OCI-LY7 (cell line): ENCODE results near the gene P3H3. TPM values are rescaled to one million over a fixed set of nuclear protein-coding genes. Genes with fewer than 3 reads are reported as not detected.

ENCODE experiments used
- BruUV-seq: library from RNA; stranded (reverse); fragments of 400-500 nt; replicated peaks from 2 replicates; lab custom pipeline; 2021; lab: Mats Ljungman, UMichigan
- CTCF ChIA-PET: fragments of 300-600 bp; sonication (Branson Sonifier 250); formaldehyde crosslinking; loops from one replicate; lab custom pipeline; 2022; ENCODE audit warnings: antibody characterized with exemption; ENCODE audit not compliant: unreplicated experiment; lab: Charles Lee
- POLR2A ChIA-PET: fragments of 300-600 bp; sonication (Branson Sonifier 250); formaldehyde crosslinking; loops from one replicate; lab custom pipeline; 2022; ENCODE audit warnings: antibody characterized with exemption; lab: Charles Lee
- DNase-seq: peaks from one replicate; pipeline ENCODE4 v3.0.0-alpha.2; 2015; ENCODE audit warnings: low spot score
- H2AFZ ChIP-seq: fragments of 200-600 bp; sonication (generic), shearing (Covaris generic); 2 replicates; pipeline ENCODE4 v1.6.1; 2014; ENCODE audit warnings: mild to moderate bottlenecking, antibody characterized with exemption, low read length, moderate library complexity
- H3K27ac ChIP-seq: fragments of 200-600 bp; sonication (generic); 2 replicates; pipeline ENCODE4 v1.5.1; 2014; ENCODE audit warnings: mixed run types, low read depth, mild to moderate bottlenecking, moderate library complexity, low read length, inconsistent platforms; ENCODE audit not compliant: poor library complexity, severe bottlenecking
- H3K36me3 ChIP-seq: fragments of 200-600 bp; sonication (generic); 2 replicates; pipeline ENCODE4 v1.6.1; 2014; ENCODE audit warnings: mild to moderate bottlenecking, antibody characterized with exemption, low read length, moderate library complexity, mixed read lengths; ENCODE audit not compliant: insufficient read depth
- H3K4me1 ChIP-seq: fragments of 200-600 bp; sonication (generic); 2 replicates; pipeline ENCODE4 v1.5.1; 2014; ENCODE audit warnings: mild to moderate bottlenecking, low read length; ENCODE audit not compliant: insufficient read depth, poor library complexity, severe bottlenecking
- H3K4me2 ChIP-seq: fragments of 200-600 bp; sonication (generic); 2 replicates; pipeline ENCODE4 v1.6.1; 2014; ENCODE audit warnings: mild to moderate bottlenecking, low read length
- H3K4me3 ChIP-seq: fragments of 200-600 bp; sonication (generic); 2 replicates; pipeline ENCODE4 v1.5.1; 2014; ENCODE audit warnings: mild to moderate bottlenecking, low read depth, low read length; ENCODE audit not compliant: poor library complexity, severe bottlenecking
- H3K79me2 ChIP-seq: fragments of 200-600 bp; sonication (generic); 2 replicates; pipeline ENCODE4 v1.6.1; 2016; ENCODE audit warnings: low read depth, mild to moderate bottlenecking, low read length, moderate library complexity, mixed read lengths; ENCODE audit not compliant: insufficient read depth
- H3K9me2 ChIP-seq: fragments of 200-600 bp; sonication (generic); 2 replicates; pipeline ENCODE4 v1.6.1; 2016; ENCODE audit warnings: mild to moderate bottlenecking, low read length, mixed read lengths; ENCODE audit not compliant: insufficient read depth
- H3K9me3 ChIP-seq: fragments of 200-600 bp; sonication (generic); 2 replicates; pipeline ENCODE4 v1.6.1; 2014; ENCODE audit warnings: mild to moderate bottlenecking, mixed run types, low read length, mixed read lengths
- H4K20me1 ChIP-seq: fragments of 200-600 bp; sonication (generic); 2 replicates; pipeline ENCODE4 v1.6.1; 2014; ENCODE audit warnings: mild to moderate bottlenecking, antibody characterized with exemption, low read length, moderate library complexity, mixed read lengths; ENCODE audit not compliant: insufficient read depth
- CTCF ChIP-seq: fragments of 200-600 bp; sonication (generic); conservative IDR thresholded peaks from 2 replicates; pipeline ENCODE4 v1.5.1; 2014; ENCODE audit warnings: mild to moderate bottlenecking, antibody characterized with exemption, low read length, moderate library complexity, mixed read lengths
- EZH2phosphoT487 ChIP-seq: fragments of 200-600 bp; sonication (generic); IDR thresholded peaks from 2 replicates; pipeline ENCODE4 v1.6.1; 2018; ENCODE audit warnings: low read depth, borderline replicate concordance, mild to moderate bottlenecking, mixed run types, antibody characterized with exemption, low read length, moderate library complexity, mixed read lengths
- intact Hi-C: fragments of 100-400 bp; cut with micrococcal nuclease; formaldehyde crosslinking; loops from one replicate; pipeline ENCODE4 v1.10.0; 2022; ENCODE audit not compliant: unreplicated experiment
- total RNA-seq, 2 experiments: library from RNA; depleted of rRNA in 1 of 2; stranded (reverse); fragments of >200 nt in 1 of 2; shearing (Covaris generic) in 1 of 2; gene quantifications; 2 replicates each; pipeline ENCODE4 v1.2.3, GENCODE V29; 2014 to 2022

P3H3 gene
- total RNA-seq, 2 experiments from 2014 or later = 0.93 to 1.0 TPM

- Histone ChIP-seq H3K4me1 (peaks cover 18% of the 10 kb centered on the region), H3K4me2 (no peak overlapping the region), H3K79me2 (no peaks in the 10 kb centered on the region), H2AFZ (no peak overlapping the region), H3K36me3 (no peaks in the 10 kb centered on the region), H3K4me3 (no peak overlapping the region), H3K9me3 (no peaks in the 10 kb centered on the region), H4K20me1 (no peaks in the 10 kb centered on the region), H3K27ac (no peak overlapping the region), H3K9me2 (no peaks in the 10 kb centered on the region)
- DNase-seq = no peak
- ChIA-PET POLR2A (interaction anchor here (0.6 to 1.3 kb wide), 2 partner anchors 17 to 60 kb away, joined by 3 to 5 read pairs; no protein-coding TSS in a partner anchor), CTCF (no interaction called here)
- no peak for TF ChIP-seq CTCF
- no peak for TF ChIP-seq EZH2phosphoT487
- no TSS peak for BruUV-seq
- intact Hi-C loops = no loop called here
Observed at GRCh38 chr12:6813363-6813762, 14.8 kb upstream of the P3H3 start.

- H3K79me2 ChIP-seq = no peaks in the 10 kb centered on the region
- no peak overlapping the region for H2AFZ ChIP-seq
- H3K27ac ChIP-seq = no peak overlapping the region
- TF ChIP-seq EZH2phosphoT487 (no peak), CTCF (no peak)
- CTCF ChIA-PET = interaction anchor here (0.6 kb wide), 4 partner anchors 50 to 202 kb away, joined by 3 read pairs; partner anchors contain the start of gene LPCAT3
- H3K4me2 ChIP-seq = no peak overlapping the region
- intact Hi-C loops = no loop called here
- no TSS peak for BruUV-seq
- H4K20me1 ChIP-seq = no peaks in the 10 kb centered on the region
- H3K4me1 ChIP-seq = peaks cover 20% of the 10 kb centered on the region
- no peak overlapping the region for H3K4me3 ChIP-seq
- H3K36me3 ChIP-seq = no peaks in the 10 kb centered on the region
- H3K9me2 ChIP-seq = no peaks in the 10 kb centered on the region
- no peaks in the 10 kb centered on the region for H3K9me3 ChIP-seq
- DNase-seq = no peak
- POLR2A ChIA-PET = interaction anchor here (1.2 kb wide), 1 partner anchor 36 kb away, joined by 4 read pairs; no protein-coding TSS in a partner anchor
Observed at GRCh38 chr12:6816598-6816997, 11.6 kb upstream of the P3H3 start.

DNA sequence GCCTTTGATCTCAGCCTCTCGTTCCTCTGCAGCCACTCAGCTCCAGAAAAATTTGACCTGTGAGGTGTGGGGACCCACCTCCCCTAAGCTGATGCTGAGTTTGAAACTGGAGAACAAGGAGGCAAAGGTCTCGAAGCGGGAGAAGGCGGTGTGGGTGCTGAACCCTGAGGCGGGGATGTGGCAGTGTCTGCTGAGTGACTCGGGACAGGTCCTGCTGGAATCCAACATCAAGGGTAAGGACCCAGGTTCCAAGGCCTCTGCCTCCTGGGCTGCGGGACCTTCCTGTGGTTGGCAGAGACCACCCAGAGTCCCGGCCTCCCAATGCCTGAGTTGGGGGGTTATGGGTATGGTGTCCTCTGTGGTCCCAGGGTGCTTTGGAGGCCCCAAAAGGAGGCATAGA lies 11.1 kb upstream of the P3H3 start:
- intact Hi-C loops = no loop called here
- no peaks in the 10 kb centered on the region for H3K79me2 ChIP-seq
- H3K27ac ChIP-seq = no peak overlapping the region
- H3K9me3 ChIP-seq = no peaks in the 10 kb centered on the region
- H3K4me1 ChIP-seq = peaks cover 20% of the 10 kb centered on the region
- no peaks in the 10 kb centered on the region for H3K36me3 ChIP-seq
- H2AFZ ChIP-seq = no peak overlapping the region
- CTCF ChIA-PET = no interaction called here
- POLR2A ChIA-PET = interaction anchor here (1.2 kb wide), 1 partner anchor 36 kb away, joined by 4 read pairs; no protein-coding TSS in a partner anchor
- no peaks in the 10 kb centered on the region for H3K9me2 ChIP-seq
- BruUV-seq = no TSS peak
- DNase-seq = no peak
- no peak overlapping the region for H3K4me2 ChIP-seq
- no peak for TF ChIP-seq EZH2phosphoT487
- TF ChIP-seq CTCF = no peak
- no peaks in the 10 kb centered on the region for H4K20me1 ChIP-seq
- H3K4me3 ChIP-seq = no peak overlapping the region
